GM21737 (cell line): ENCODE measurements around the gene SCGB3A2.

Experiments used
- ATAC-seq: cut with Tn5 transposase; IDR thresholded peaks from one replicate; pipeline ENCODE4 v1.9.1; 2021; ENCODE audit warnings: mild to moderate bottlenecking, moderate library complexity; ENCODE audit not compliant: unreplicated experiment

The SCGB3A2 gene

GRCh38 chr5:147878066-147878759 is at the start of gene SCGB3A2:
TSS of gene SCGB3A2 (plus strand) at chr5:147878711. CDS start at chr5:147878804, 93 bp downstream.
- no peak for ATAC-seq

- ATAC-seq = no peak
Observed at GRCh38 chr5:147830035-147830434, 48.5 kb upstream of the SCGB3A2 start.

GRCh38 chr5:147831465-147831864 is 47.0 kb upstream of the SCGB3A2 start, which contains the start of gene SPINK1:
TSS of gene SPINK1 (minus strand) at chr5:147831671. CDS start at chr5:147831577, 94 bp downstream.
- ATAC-seq = no peak

- no peak for ATAC-seq
Observed at GRCh38 chr5:147832541-147832940, 46.0 kb upstream of the SCGB3A2 start.

- ATAC-seq = no peak
Observed at GRCh38 chr5:147835386-147835798, 43.1 kb upstream of the SCGB3A2 start.

GRCh38 chr5:147836439-147836838 is 42.1 kb upstream of the SCGB3A2 start:
- no peak for ATAC-seq

GRCh38 chr5:147842869-147843268 is 35.6 kb upstream of the SCGB3A2 start:
- no peak for ATAC-seq

- no peak for ATAC-seq
Observed at GRCh38 chr5:147844846-147845245, 33.7 kb upstream of the SCGB3A2 start.

GRCh38 chr5:147845618-147846017 is 32.9 kb upstream of the SCGB3A2 start:
- no peak for ATAC-seq

GRCh38 chr5:147849226-147849625 is 29.3 kb upstream of the SCGB3A2 start:
- no peak for ATAC-seq

GRCh38 chr5:147851578-147851977 is 26.9 kb upstream of the SCGB3A2 start:
- ATAC-seq = no peak

- ATAC-seq = no peak
Observed at GRCh38 chr5:147852365-147852764, 26.1 kb upstream of the SCGB3A2 start.

- no peak for ATAC-seq
Observed at GRCh38 chr5:147853372-147853987, 25.0 kb upstream of the SCGB3A2 start.

GRCh38 chr5:147854331-147854730 is 24.2 kb upstream of the SCGB3A2 start:
- no peak for ATAC-seq

GRCh38 chr5:147854894-147855773 is 23.4 kb upstream of the SCGB3A2 start:
- no peak for ATAC-seq

GRCh38 chr5:147855774-147856069 is 22.8 kb upstream of the SCGB3A2 start:
- no peak for ATAC-seq

- no peak for ATAC-seq
Observed at GRCh38 chr5:147856801-147857200, 21.7 kb upstream of the SCGB3A2 start.

GRCh38 chr5:147857302-147858129 is 21.0 kb upstream of the SCGB3A2 start:
- ATAC-seq = no peak

- ATAC-seq = no peak
Observed at GRCh38 chr5:147858565-147858964, 19.9 kb upstream of the SCGB3A2 start.

- no peak for ATAC-seq
Observed at GRCh38 chr5:147859962-147860640, 18.4 kb upstream of the SCGB3A2 start.
